ENCODE results near the gene FIBCD1. TPM values are rescaled to one million over a fixed set of nuclear protein-coding genes. Genes with fewer than 3 reads are reported as not detected.

Gene FIBCD1
- total RNA-seq, 1 experiment from 2014 or later: 1.4 TPM

DNA sequence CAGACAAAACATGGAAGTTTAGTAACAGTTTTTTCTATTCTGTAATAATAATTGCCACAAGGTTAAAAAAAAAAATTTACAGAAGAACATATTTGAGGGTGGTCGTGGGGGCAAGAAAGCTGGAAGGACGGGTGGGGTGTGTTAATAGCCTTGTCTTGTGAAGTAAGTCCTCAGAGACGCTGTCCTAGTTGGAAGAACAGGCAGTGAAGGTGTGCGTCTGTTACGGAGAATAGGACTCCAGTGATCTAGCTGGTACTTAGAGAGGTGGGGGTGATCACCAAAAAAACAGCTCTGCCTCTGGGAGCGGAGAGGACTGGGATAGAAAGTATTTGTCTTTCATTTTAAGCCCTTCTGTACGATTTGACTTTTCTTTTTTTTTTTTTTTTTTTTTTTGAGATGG, 86.2 kb downstream of the FIBCD1 start:
- CTCF ChIA-PET: no interaction called here
- intact Hi-C loops (cut with micrococcal nuclease; ENCODE audit: unreplicated experiment): no loop called here
- no peak for DNase-seq
- no peaks in the 10 kb centered on the region for H3K4me1 Mint-ChIP-seq (ENCODE audit: low read depth, unreplicated experiment)
- no peaks in the 10 kb centered on the region for H3K27me3 Mint-ChIP-seq (ENCODE audit: unreplicated experiment)
- TF ChIP-seq, protein P1, sequence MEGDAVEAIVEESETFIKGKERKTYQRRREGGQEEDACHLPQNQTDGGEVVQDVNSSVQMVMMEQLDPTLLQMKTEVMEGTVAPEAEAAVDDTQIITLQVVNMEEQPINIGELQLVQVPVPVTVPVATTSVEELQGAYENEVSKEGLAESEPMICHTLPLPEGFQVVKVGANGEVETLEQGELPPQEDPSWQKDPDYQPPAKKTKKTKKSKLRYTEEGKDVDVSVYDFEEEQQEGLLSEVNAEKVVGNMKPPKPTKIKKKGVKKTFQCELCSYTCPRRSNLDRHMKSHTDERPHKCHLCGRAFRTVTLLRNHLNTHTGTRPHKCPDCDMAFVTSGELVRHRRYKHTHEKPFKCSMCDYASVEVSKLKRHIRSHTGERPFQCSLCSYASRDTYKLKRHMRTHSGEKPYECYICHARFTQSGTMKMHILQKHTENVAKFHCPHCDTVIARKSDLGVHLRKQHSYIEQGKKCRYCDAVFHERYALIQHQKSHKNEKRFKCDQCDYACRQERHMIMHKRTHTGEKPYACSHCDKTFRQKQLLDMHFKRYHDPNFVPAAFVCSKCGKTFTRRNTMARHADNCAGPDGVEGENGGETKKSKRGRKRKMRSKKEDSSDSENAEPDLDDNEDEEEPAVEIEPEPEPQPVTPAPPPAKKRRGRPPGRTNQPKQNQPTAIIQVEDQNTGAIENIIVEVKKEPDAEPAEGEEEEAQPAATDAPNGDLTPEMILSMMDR (IDR thresholded peaks at IDR 0.05; ENCODE audit: unreplicated experiment): no peak
- H3K27ac Mint-ChIP-seq (ENCODE audit: unreplicated experiment): no peak overlapping the region
- H3K36me3 Mint-ChIP-seq (ENCODE audit: insufficient read depth, unreplicated experiment): no peaks in the 10 kb centered on the region
- no peak overlapping the region for H3K4me3 Mint-ChIP-seq (ENCODE audit: low read depth, unreplicated experiment)
- no peaks in the 10 kb centered on the region for H3K9me3 Mint-ChIP-seq (ENCODE audit: low read depth, unreplicated experiment)
- no TSS peak for BruUV-seq (replicated peaks)

Other genes starting within 250 kb of the FIBCD1 start
- gene EXOSC2, start 245.5 kb downstream of the FIBCD1 start, total RNA-seq (2022): 42.9 and 43.0 TPM in 2 replicates
- 29.6 and 30.0 TPM in 2 replicates for gene ABL1, start 104.0 kb downstream of the FIBCD1 start, total RNA-seq (2022)
- gene QRFP, start 42.4 kb downstream of the FIBCD1 start, total RNA-seq (2022): not detected in 2 replicates
- gene LAMC3, start 69.9 kb upstream of the FIBCD1 start, total RNA-seq (2022): not detected in 2 replicates
- gene AIF1L, start 157.3 kb upstream of the FIBCD1 start, total RNA-seq (2022): 24.3 and 27.2 TPM in 2 replicates
- gene NUP214, start 186.3 kb upstream of the FIBCD1 start, total RNA-seq (2022): 47.6 and 50.0 TPM in 2 replicates

Measured in Calu3 (cell line).